ENCODE results near the gene WFIKKN1.

WFIKKN1 gene, protein sequence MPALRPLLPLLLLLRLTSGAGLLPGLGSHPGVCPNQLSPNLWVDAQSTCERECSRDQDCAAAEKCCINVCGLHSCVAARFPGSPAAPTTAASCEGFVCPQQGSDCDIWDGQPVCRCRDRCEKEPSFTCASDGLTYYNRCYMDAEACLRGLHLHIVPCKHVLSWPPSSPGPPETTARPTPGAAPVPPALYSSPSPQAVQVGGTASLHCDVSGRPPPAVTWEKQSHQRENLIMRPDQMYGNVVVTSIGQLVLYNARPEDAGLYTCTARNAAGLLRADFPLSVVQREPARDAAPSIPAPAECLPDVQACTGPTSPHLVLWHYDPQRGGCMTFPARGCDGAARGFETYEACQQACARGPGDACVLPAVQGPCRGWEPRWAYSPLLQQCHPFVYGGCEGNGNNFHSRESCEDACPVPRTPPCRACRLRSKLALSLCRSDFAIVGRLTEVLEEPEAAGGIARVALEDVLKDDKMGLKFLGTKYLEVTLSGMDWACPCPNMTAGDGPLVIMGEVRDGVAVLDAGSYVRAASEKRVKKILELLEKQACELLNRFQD

GRCh38 chr16:630815-631405 is at the start of gene WFIKKN1:
Gene WFIKKN1 (plus strand): TSS chr16:630985. CDS start chr16:631254, 269 bp downstream.
- peak; percentile 24 for DNase-seq

DNA sequence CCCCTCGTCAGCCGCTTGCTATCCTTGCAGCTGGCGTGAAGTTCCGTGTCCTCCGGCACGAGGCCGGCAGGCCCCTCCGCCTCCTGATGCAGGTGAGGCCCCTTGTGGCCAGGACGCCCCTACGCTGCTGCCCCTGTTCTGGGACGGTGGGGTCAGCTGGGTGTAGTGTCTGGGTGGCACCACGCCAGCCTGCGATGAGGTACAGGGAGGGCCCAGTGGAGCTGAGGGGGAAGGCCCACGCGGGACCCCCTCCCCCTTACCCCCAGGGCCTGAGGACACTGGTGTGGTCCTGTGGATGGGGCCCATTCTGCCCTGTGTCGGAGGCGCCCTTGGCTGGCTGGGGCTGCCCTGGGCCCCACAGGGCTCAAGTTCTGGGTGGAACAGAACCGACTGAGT is 48.6 kb upstream of the WFIKKN1 start:
- DNase-seq, result no peak

DNA sequence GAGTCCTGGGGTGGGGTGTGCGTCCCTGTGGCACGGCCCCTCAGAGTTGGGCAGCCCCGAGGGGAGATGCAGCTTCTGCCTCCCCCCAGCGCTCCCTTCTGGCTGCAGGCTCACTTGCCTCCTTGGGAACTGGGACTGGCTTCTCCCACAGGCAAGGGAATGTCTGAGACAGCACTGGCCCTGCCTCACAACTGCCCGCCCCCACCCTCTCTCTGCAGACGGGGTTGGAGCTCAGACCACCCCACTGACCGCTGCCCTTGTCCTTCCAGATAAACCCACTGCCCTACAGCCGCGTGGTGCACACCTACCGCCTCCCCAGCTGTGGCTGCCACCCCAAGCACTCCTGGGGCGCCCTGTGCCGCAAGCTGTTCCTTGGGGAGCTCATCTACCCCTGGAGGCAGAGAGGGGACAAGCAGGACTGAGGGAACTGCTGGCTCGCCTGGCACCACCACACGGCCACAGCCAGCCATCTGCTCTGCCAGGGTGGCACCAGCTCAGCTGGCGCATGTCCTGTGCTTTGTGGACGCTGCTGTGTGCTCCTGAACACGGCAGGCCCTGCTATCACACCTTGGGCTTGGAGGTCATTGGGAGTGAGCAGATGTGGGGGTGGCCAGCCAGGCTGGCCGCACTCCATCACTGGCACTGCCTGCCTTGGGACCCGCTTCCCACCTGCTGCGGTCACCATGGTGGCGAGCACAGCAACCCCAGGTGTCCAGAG is 48.0 kb upstream of the WFIKKN1 start:
- peak; percentile 46 for DNase-seq

DNA sequence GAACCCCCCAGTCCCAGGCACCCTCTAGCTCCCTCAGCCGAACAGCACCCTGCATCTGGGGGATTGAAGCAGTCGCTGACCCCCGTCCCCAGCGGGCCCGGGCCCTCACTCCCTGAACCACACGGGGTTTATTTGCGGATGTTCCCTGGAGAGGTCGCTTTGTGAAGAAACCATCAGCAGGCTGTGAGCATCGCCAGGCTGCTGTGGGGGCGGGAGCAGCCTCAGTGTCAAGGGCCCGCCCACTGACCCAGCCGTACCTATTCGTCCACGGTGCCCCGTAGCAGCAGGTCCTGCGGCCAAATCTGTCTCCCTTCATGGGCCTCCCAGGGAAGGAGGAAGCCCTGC is 47.3 kb upstream of the WFIKKN1 start:
- no peak for DNase-seq

GRCh38 chr16:583815-584591 is 46.8 kb upstream of the WFIKKN1 start:
- DNase-seq, result no peak

DNA sequence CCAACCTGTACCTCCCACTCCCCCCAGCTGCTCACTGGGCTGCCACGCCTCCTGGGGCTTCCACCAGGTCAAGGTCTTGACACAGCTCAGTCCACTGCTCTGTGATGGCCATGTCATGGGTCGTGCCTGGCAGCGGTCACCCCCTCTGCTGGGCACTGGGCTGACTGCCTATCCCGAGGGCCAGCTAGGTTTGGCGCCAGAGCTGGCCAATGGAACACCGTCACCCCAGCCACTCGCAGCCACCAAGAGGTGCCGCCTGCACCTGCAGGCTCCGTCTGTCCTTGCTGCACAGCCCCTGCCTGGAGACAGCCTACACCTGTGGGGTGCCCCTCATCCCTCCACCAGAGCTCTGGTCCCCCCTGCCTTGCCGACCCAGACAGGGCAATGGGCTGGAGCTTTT is 45.4 kb upstream of the WFIKKN1 start:
- DNase-seq, result peak; percentile 42

- DNase-seq, result no peak
These were observed 44.6 kb upstream of the WFIKKN1 start for GRCh38 chr16:586047-586644.

- DNase-seq, result peak; percentile 32
These were observed 43.9 kb upstream of the WFIKKN1 start for GRCh38 chr16:586645-587590.

DNA sequence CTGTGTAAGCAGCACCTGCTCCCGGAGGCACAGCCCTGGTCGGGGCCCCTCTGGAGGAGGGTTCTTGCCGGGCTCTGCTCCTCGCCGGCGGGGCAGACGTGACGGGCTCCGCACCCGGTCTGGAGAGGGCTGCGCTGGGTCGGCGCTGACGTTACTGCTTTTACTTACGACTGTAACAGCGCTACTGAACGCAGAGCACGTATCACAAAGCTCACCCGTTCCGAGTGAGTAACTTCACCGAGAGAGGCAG is 42.2 kb upstream of the WFIKKN1 start:
- DNase-seq, result peak; percentile 79

DNA sequence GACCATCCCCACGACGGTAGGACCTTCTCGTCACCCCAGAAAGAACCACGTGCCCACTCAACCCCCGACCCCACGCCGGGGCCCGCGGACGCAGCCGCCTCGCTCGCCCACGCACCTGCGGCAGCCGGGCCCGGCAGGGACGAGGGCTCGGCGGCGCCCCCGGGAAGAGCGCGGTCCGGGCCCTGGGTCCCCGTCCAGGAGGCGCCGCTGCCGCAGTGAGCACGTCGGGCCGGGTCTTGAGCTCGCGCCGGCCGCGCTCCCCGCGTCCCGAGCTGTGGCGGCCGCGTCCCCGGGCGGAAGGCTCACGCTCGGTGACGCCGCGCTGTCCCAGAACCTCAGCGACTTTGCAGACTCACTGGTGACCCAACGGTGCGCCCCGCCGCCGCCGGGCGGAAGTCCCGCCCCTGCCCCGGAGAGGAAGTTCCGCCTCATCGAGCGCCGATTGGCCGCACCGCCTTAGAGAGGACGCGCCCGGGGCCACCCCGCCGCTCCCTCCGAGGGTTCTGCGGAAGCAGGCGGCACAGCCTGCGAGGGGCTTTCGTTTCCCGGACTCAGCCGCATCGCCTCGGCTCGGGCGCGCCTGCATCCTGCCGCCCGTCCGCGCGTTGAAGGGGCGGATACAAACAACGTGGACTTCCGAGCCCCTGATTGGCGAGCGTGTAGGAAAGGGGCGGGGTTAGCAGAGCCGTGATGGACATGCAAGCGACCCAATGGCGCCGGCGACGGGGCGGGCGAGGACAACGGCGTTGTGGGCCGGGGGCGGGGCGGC is 41.7 kb upstream of the WFIKKN1 start:
- peak; percentile 97 for DNase-seq

GRCh38 chr16:589658-590187 is 41.1 kb upstream of the WFIKKN1 start, which contains the start of gene RAB40C:
Gene RAB40C (plus strand): TSS chr16:590066. CDS start chr16:590292, 226 bp downstream.
- peak; percentile 99 for DNase-seq

DNA sequence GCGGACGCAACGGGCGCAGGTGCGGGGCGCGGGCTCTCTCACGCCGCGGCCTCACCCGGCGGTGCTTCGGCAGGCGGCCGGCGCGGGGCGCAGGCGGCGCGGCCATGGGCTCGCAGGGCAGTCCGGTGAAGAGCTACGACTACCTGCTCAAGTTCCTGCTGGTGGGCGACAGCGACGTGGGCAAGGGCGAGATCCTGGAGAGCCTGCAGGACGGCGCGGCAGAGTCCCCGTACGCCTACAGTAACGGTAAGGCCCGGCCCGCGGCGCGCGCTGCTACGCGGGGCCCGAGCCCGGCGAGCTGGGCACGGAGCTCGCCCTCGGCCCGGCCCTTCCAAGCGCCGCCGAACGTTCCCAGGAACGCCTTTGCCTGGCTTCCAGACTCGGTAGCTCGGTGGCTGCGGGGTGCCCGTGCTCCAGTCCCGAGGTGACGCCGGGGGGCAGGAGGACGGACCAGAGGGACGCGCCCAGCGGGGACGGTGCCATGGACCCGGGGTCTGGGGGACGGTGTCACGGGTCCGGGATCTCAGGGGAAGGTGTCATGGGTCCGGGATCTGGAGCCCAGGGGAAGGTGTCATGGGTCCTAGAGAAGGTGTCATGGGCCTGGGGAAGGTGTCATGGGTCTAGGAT is 40.5 kb upstream of the WFIKKN1 start:
- no peak for DNase-seq

DNA sequence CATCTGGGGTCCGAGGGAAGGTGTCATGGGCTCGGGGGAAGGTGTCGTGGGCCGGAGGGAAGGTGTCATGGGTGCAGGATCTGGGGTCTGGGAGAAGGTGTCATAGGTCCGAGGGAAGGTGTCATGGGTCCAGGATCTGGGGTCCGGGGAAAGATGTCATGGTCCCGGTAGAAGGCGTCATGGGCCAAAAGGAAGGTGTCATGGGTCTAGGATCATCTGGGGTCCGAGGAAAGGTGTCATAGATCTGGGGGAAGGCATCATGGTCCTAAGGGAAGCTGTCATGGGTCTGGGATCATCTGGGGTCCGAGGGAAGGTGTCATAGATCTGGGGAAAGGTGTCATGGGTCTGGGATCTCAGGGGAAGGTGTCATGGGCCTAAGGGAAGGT is 40.0 kb upstream of the WFIKKN1 start:
- DNase-seq, result no peak

- no peak for DNase-seq
These were observed 39.6 kb upstream of the WFIKKN1 start for GRCh38 chr16:591231-591630.

- DNase-seq, result no peak
These were observed 38.8 kb upstream of the WFIKKN1 start for GRCh38 chr16:591892-592517.

DNA sequence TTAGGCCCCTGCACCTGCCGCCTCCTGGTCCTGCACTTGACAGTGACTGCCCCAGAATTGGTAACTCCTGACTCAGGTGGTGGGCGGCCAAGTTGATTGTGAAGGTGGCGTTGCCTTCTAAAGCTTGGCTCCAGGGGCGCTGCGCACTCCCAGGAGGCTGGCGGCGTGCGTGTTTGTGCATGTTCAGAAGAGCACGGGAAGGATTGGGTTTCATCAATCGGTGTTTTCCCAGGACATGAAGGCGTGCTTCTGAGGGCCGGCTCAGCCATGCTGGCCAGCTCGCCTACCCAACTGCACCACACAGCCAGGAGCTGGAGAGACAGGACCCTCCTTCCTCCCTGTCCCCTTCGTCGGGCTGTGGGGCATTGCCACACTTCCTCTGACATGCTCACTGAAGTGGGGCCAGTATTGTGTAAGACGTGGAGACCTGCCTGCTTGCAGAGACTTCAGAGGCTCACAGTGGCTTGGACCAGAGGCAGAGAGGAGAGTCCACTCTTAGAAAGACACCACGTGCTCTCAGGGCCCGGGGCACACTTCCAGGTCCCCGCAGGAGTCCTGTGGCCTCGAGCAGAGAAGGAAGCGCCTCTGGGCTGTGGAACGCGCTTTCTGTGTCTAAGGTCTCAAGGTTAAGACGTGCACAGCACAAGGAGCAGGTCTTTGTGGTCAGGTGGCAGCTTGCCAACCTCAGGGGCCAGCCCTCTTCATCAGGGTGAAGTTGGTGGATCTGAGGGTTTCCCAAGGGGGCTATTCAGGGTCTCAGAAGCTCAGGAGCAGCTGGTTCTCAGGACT is 38.1 kb upstream of the WFIKKN1 start:
- DNase-seq, result peak; percentile 87

GRCh38 chr16:593406-593805 is 37.4 kb upstream of the WFIKKN1 start:
- DNase-seq, result no peak

DNA sequence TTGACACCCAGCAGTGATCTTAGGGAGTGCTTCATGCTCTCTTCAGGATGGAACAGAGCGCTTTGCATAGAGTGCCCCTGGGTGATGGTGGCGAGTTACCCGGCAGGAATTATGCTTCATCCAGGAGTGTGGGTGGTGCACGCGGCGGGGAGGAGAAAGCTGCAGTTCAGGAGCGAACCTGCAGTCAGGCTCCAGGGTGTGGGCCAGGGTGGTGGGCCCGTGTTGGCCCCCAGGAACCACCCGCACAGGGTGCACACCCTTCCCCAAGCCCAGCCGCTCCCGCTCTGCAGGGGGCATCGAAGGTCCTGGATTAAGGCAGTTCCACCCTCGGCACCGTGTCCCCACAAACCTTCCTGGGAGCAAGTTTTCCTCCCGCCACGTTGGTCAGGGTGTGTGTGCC is 37.0 kb upstream of the WFIKKN1 start:
- no peak for DNase-seq

DNA sequence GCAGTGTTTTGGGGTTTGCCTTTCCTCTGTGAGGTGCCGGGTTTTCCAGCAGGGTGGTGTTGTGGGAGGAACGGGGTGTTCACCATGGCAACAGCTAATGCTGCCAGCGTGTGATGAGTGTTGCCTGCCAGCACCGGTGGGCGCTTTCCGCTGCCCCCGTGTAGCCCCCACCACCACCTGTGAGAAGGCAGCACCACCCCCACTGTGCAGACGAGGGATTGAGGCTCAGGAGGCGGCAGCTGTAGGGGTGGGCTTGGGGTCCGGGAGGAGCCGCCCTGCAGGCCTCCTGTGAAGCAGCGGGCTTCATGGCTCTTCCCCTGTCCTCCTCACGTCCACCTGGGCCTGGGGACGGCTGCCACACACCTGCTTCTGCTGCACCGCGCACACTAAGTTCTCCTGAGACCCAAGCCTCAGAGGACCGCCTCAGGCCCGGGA is 35.7 kb upstream of the WFIKKN1 start:
- DNase-seq, result no peak

All from hematopoietic multipotent progenitor cell treated with erythropoietin and hydrocortisone succinate and interleukin-3 and kit ligand, for 4 days (in vitro differentiated cells).